ENCODE results near the gene GJE1. TPM values are rescaled to one million over a fixed set of nuclear protein-coding genes. Genes with fewer than 3 reads are reported as not detected.

Gene GJE1
- total RNA-seq, 1 donor from 2014 or later = not detected

GRCh38 chr6:142167486-142167885 lies 34.8 kb downstream of the GJE1 start:
- Mint-ChIP-seq H3K27me3 (ENCODE audit: low read depth) (no peaks in the 10 kb centered on the region), H3K36me3 (ENCODE audit: low read depth) (peaks cover 3% of the 10 kb centered on the region), H3K4me3 (no peak overlapping the region), H3K9me3 (no peaks in the 10 kb centered on the region), H3K27ac (ENCODE audit: unreplicated experiment) (no peak overlapping the region), H3K4me1 (peaks cover 19% of the 10 kb centered on the region)
- DNase-seq (ENCODE audit: low read depth, low spot score) = no peak
- TF ChIP-seq CTCF (conservative IDR thresholded peaks at IDR 0.05) = no peak

- Mint-ChIP-seq H3K4me1 (no peaks in the 10 kb centered on the region), H3K36me3 (ENCODE audit: low read depth) (peaks cover 17% of the 10 kb centered on the region), H3K27me3 (ENCODE audit: low read depth) (no peaks in the 10 kb centered on the region), H3K27ac (ENCODE audit: unreplicated experiment) (no peak overlapping the region), H3K4me3 (no peak overlapping the region), H3K9me3 (no peaks in the 10 kb centered on the region)
- no peak for TF ChIP-seq CTCF (conservative IDR thresholded peaks at IDR 0.05)
- DNase-seq (ENCODE audit: low read depth, low spot score) = no peak
These were observed 38.6 kb downstream of the GJE1 start for GRCh38 chr6:142171351-142171750.

GRCh38 chr6:142172758-142173157 lies 40.0 kb downstream of the GJE1 start:
- no peak for DNase-seq (ENCODE audit: low read depth, low spot score)
- Mint-ChIP-seq H3K4me1 (no peaks in the 10 kb centered on the region), H3K36me3 (ENCODE audit: low read depth) (peaks cover 21% of the 10 kb centered on the region), H3K4me3 (no peak overlapping the region), H3K27ac (ENCODE audit: unreplicated experiment) (no peak overlapping the region), H3K9me3 (peaks cover under 1% of the 10 kb centered on the region), H3K27me3 (ENCODE audit: low read depth) (no peaks in the 10 kb centered on the region)
- no peak for TF ChIP-seq CTCF (conservative IDR thresholded peaks at IDR 0.05)

GRCh38 chr6:142173980-142174379 lies 41.3 kb downstream of the GJE1 start:
- H3K4me1 Mint-ChIP-seq = no peaks in the 10 kb centered on the region
- no peak for TF ChIP-seq CTCF (conservative IDR thresholded peaks at IDR 0.05)
- H3K4me3 Mint-ChIP-seq = no peak overlapping the region
- H3K27me3 Mint-ChIP-seq (ENCODE audit: low read depth) = no peaks in the 10 kb centered on the region
- H3K36me3 Mint-ChIP-seq (ENCODE audit: low read depth) = peaks cover 26% of the 10 kb centered on the region
- no peak for DNase-seq (ENCODE audit: low read depth, low spot score)
- H3K27ac Mint-ChIP-seq (ENCODE audit: unreplicated experiment) = no peak overlapping the region
- H3K9me3 Mint-ChIP-seq = peaks cover 2% of the 10 kb centered on the region

- DNase-seq (ENCODE audit: low read depth, low spot score) = no peak
- Mint-ChIP-seq H3K4me1 (no peaks in the 10 kb centered on the region), H3K9me3 (peaks cover 2% of the 10 kb centered on the region), H3K4me3 (no peak overlapping the region), H3K27ac (ENCODE audit: unreplicated experiment) (no peak overlapping the region), H3K36me3 (ENCODE audit: low read depth) (peaks cover 26% of the 10 kb centered on the region), H3K27me3 (ENCODE audit: low read depth) (no peaks in the 10 kb centered on the region)
- no peak for TF ChIP-seq CTCF (conservative IDR thresholded peaks at IDR 0.05)
These were observed 42.0 kb downstream of the GJE1 start for GRCh38 chr6:142174703-142175102.

- no peak for DNase-seq (ENCODE audit: low read depth, low spot score)
- no peak for TF ChIP-seq CTCF (conservative IDR thresholded peaks at IDR 0.05)
- no peak overlapping the region for H3K4me3 Mint-ChIP-seq
- no peaks in the 10 kb centered on the region for H3K4me1 Mint-ChIP-seq
- peaks cover 28% of the 10 kb centered on the region for H3K36me3 Mint-ChIP-seq (ENCODE audit: low read depth)
- peaks cover 2% of the 10 kb centered on the region for H3K9me3 Mint-ChIP-seq
- no peaks in the 10 kb centered on the region for H3K27me3 Mint-ChIP-seq (ENCODE audit: low read depth)
- H3K27ac Mint-ChIP-seq (ENCODE audit: unreplicated experiment) = no peak overlapping the region
These were observed 45.4 kb downstream of the GJE1 start for GRCh38 chr6:142178129-142178528.

Measured in neural crest cell (in vitro differentiated cells).